HAP-1 (cell line): Measurements from ENCODE around the gene NOL6.

Experiments
- DNase-seq, 2 experiments: peaks; one replicate each; pipeline ENCODE4 v3.0.0-alpha.2; 2016 to 2020; ENCODE audit warnings: low spot score in 2 of 2
- H3K27me3 ChIP-seq: fragments of 250-450 bp; sonication (Bioruptor Pico); 2 replicates; pipeline ENCODE4 v1.5.1; 2020; ENCODE audit warnings: low read depth, mild to moderate bottlenecking, moderate library complexity
- H3K36me3 ChIP-seq: fragments of 250-450 bp; sonication (Bioruptor Pico); replicated peaks from 2 replicates; pipeline ENCODE4 v1.5.1; 2020; ENCODE audit warnings: mild to moderate bottlenecking
- H3K4me1 ChIP-seq: fragments of 250-450 bp; sonication (Bioruptor Pico); 2 replicates; pipeline ENCODE4 v1.5.1; 2020; ENCODE audit warnings: mild to moderate bottlenecking
- H3K4me3 ChIP-seq: fragments of 250-450 bp; sonication (Bioruptor Pico); 2 replicates; pipeline ENCODE4 v1.5.1; 2020; ENCODE audit warnings: mild to moderate bottlenecking, moderate library complexity
- H3K9me3 ChIP-seq: fragments of 250-450 bp; sonication (Bioruptor Pico); 2 replicates; pipeline ENCODE4 v1.5.1; 2020; ENCODE audit warnings: mild to moderate bottlenecking, moderate library complexity
- in situ Hi-C: fragments of 300-500 bp; cut with MboI; formaldehyde crosslinking; loops from 3 replicates; pipeline ENCODE4 v1.14.3; 2020; ENCODE audit warnings: low sequenced_read_pairs, inconsistent platforms, mixed read lengths

NOL6 gene

GRCh38 chr9:33450621-33451146 is 23.0 kb downstream of the NOL6 start:
- DNase-seq, result no peak
- H3K36me3 ChIP-seq, result no peaks in the 10 kb centered on the region
- no peaks in the 10 kb centered on the region for H3K27me3 ChIP-seq
- no peak overlapping the region for H3K4me3 ChIP-seq
- peaks cover 12% of the 10 kb centered on the region for H3K4me1 ChIP-seq
- no peaks in the 10 kb centered on the region for H3K9me3 ChIP-seq
- in situ Hi-C loops, result no loop called here

GRCh38 chr9:33449715-33450114 is 24.0 kb downstream of the NOL6 start:
- no peaks in the 10 kb centered on the region for H3K27me3 ChIP-seq
- H3K9me3 ChIP-seq, result no peaks in the 10 kb centered on the region
- no peaks in the 10 kb centered on the region for H3K36me3 ChIP-seq
- H3K4me3 ChIP-seq, result no peak overlapping the region
- no peak for DNase-seq
- in situ Hi-C loops, result no loop called here
- H3K4me1 ChIP-seq, result peaks cover 12% of the 10 kb centered on the region

- H3K4me1 ChIP-seq, result peaks cover 12% of the 10 kb centered on the region
- H3K27me3 ChIP-seq, result no peaks in the 10 kb centered on the region
- peak in 1 of 2 experiments; percentile 13 for DNase-seq
- peak overlapping the region; percentile 39 for H3K4me3 ChIP-seq
- no peaks in the 10 kb centered on the region for H3K36me3 ChIP-seq
- H3K9me3 ChIP-seq, result no peaks in the 10 kb centered on the region
- in situ Hi-C loops, result no loop called here
Observed at GRCh38 chr9:33447799-33448553, 25.7 kb downstream of the NOL6 start.

- Histone ChIP-seq H3K4me3 (peak within 1 kb of the TSS; percentile 39), H3K27me3 (no peaks in the 10 kb centered on the region), H3K4me1 (peaks cover 12% of the 10 kb centered on the region), H3K36me3 (no peaks in the 10 kb centered on the region), H3K9me3 (no peaks in the 10 kb centered on the region)
- DNase-seq, result peak; percentile 60 to 86
- in situ Hi-C loops, result no loop called here
Observed at GRCh38 chr9:33446946-33447798, 26.6 kb downstream of the NOL6 start, which contains the start of gene AQP3. Gene AQP3, minus strand, starts transcription at chr9:33447593. Its CDS starts 63 bp downstream, at chr9:33447530.

- no peaks in the 10 kb centered on the region for H3K9me3 ChIP-seq
- H3K27me3 ChIP-seq, result no peaks in the 10 kb centered on the region
- peaks cover 12% of the 10 kb centered on the region for H3K4me1 ChIP-seq
- no peak for DNase-seq
- H3K4me3 ChIP-seq, result peak overlapping the region; percentile 39
- in situ Hi-C loops, result no loop called here
- H3K36me3 ChIP-seq, result no peaks in the 10 kb centered on the region
Observed at GRCh38 chr9:33446240-33446945, 27.3 kb downstream of the NOL6 start.

- Histone ChIP-seq H3K4me3 (no peak overlapping the region), H3K4me1 (peaks cover 12% of the 10 kb centered on the region), H3K27me3 (no peaks in the 10 kb centered on the region), H3K9me3 (no peaks in the 10 kb centered on the region), H3K36me3 (no peaks in the 10 kb centered on the region)
- DNase-seq, result no peak
- in situ Hi-C loops, result no loop called here
Observed at GRCh38 chr9:33445389-33446239, 28.1 kb downstream of the NOL6 start.

GRCh38 chr9:33443464-33444154 is 30.1 kb downstream of the NOL6 start:
- no peaks in the 10 kb centered on the region for H3K36me3 ChIP-seq

GRCh38 chr9:33443047-33443446 is 30.7 kb downstream of the NOL6 start:
- Histone ChIP-seq H3K27me3 (no peaks in the 10 kb centered on the region), H3K4me1 (peaks cover 12% of the 10 kb centered on the region), H3K4me3 (no peak overlapping the region)

More at GRCh38 chr9:33443464-33444154, 30.1 kb downstream of the NOL6 start:
- Histone ChIP-seq H3K4me3 (no peak overlapping the region), H3K9me3 (no peaks in the 10 kb centered on the region), H3K4me1 (peaks cover 12% of the 10 kb centered on the region), H3K27me3 (no peaks in the 10 kb centered on the region)
- in situ Hi-C loops, result no loop called here
- DNase-seq, result no peak

GRCh38 chr9:33442125-33442524 is 31.6 kb downstream of the NOL6 start:
- no peaks in the 10 kb centered on the region for H3K27me3 ChIP-seq
- H3K9me3 ChIP-seq, result no peaks in the 10 kb centered on the region
- no peak overlapping the region for H3K4me3 ChIP-seq
- peaks cover 7% of the 10 kb centered on the region for H3K4me1 ChIP-seq
- in situ Hi-C loops, result no loop called here
- DNase-seq, result no peak
- H3K36me3 ChIP-seq, result no peaks in the 10 kb centered on the region

More at GRCh38 chr9:33443047-33443446, 30.7 kb downstream of the NOL6 start:
- no peaks in the 10 kb centered on the region for H3K36me3 ChIP-seq
- H3K9me3 ChIP-seq, result no peaks in the 10 kb centered on the region
- in situ Hi-C loops, result no loop called here
- DNase-seq, result no peak

- Histone ChIP-seq H3K9me3 (no peaks in the 10 kb centered on the region), H3K4me1 (no peaks in the 10 kb centered on the region), H3K36me3 (no peaks in the 10 kb centered on the region), H3K27me3 (no peaks in the 10 kb centered on the region), H3K4me3 (no peak overlapping the region)
- DNase-seq, result no peak
- in situ Hi-C loops, result no loop called here
Observed at GRCh38 chr9:33440609-33441008, 33.1 kb downstream of the NOL6 start.

- no peak for DNase-seq
- Histone ChIP-seq H3K36me3 (no peaks in the 10 kb centered on the region), H3K4me3 (no peak overlapping the region), H3K27me3 (no peaks in the 10 kb centered on the region), H3K4me1 (no peaks in the 10 kb centered on the region), H3K9me3 (no peaks in the 10 kb centered on the region)
- in situ Hi-C loops, result no loop called here
Observed at GRCh38 chr9:33440204-33440603, 33.5 kb downstream of the NOL6 start.

GRCh38 chr9:33439731-33440130 is 34.0 kb downstream of the NOL6 start:
- no peak for DNase-seq
- Histone ChIP-seq H3K36me3 (no peaks in the 10 kb centered on the region), H3K4me3 (no peak overlapping the region), H3K9me3 (no peaks in the 10 kb centered on the region), H3K27me3 (no peaks in the 10 kb centered on the region), H3K4me1 (no peaks in the 10 kb centered on the region)
- in situ Hi-C loops, result loop anchor here (10.0 kb wide), 1 partner anchor 65 kb away; no protein-coding TSS in a partner anchor
